GM23248 (cell line): ENCODE results near the gene NXT1. TPM values are rescaled to one million over a fixed set of nuclear protein-coding genes. Genes with fewer than 3 reads are reported as not detected.

ENCODE experiments used
- DNase-seq: peaks from one replicate; pipeline ENCODE4 v3.0.0-alpha.2; 2015
- H2AFZ ChIP-seq: fragments of 200-600 bp; sonication (generic); 2 replicates; pipeline ENCODE4 v1.6.1; 2016; ENCODE audit warnings: antibody characterized with exemption
- H3F3A ChIP-seq: fragments of 200-600 bp; sonication (generic); 2 replicates; pipeline ENCODE4 v1.6.1; 2016; ENCODE audit warnings: mild to moderate bottlenecking, antibody characterized with exemption, mixed run types; ENCODE audit not compliant: insufficient read depth
- H3K27ac ChIP-seq: fragments of 200-600 bp; sonication (generic); 2 replicates; pipeline ENCODE4 v1.5.1; 2016; ENCODE audit warnings: mild to moderate bottlenecking
- H3K27me3 ChIP-seq: fragments of 200-600 bp; sonication (generic); replicated peaks from 2 replicates; pipeline ENCODE4 v1.6.1; 2016; ENCODE audit warnings: mild to moderate bottlenecking; ENCODE audit not compliant: insufficient read depth
- H3K36me3 ChIP-seq: fragments of 200-600 bp; sonication (generic); 2 replicates; pipeline ENCODE4 v1.6.1; 2016; ENCODE audit warnings: low read depth, mild to moderate bottlenecking
- H3K4me1 ChIP-seq: fragments of 200-600 bp; sonication (generic); 2 replicates; pipeline ENCODE4 v1.6.1; 2016; ENCODE audit warnings: mild to moderate bottlenecking; ENCODE audit not compliant: insufficient read depth
- H3K4me2 ChIP-seq: fragments of 200-600 bp; sonication (generic); one replicate; pipeline ENCODE4 v1.6.1; 2016; ENCODE audit warnings: mild to moderate bottlenecking; ENCODE audit not compliant: unreplicated experiment
- H3K4me3 ChIP-seq: fragments of 200-600 bp; sonication (generic); 2 replicates; pipeline ENCODE4 v1.5.1; 2016; ENCODE audit warnings: mild to moderate bottlenecking
- H3K79me2 ChIP-seq: fragments of 200-600 bp; sonication (generic); 2 replicates; pipeline ENCODE4 v1.6.1; 2016; ENCODE audit warnings: mild to moderate bottlenecking; ENCODE audit not compliant: insufficient read depth
- H3K9ac ChIP-seq: fragments of 200-600 bp; sonication (generic); 2 replicates; pipeline ENCODE4 v1.6.1; 2016; ENCODE audit warnings: mild to moderate bottlenecking
- H3K9me2 ChIP-seq: fragments of 200-600 bp; sonication (generic); 2 replicates; pipeline ENCODE4 v1.6.1; 2016; ENCODE audit warnings: mixed run types, mild to moderate bottlenecking, moderate library complexity; ENCODE audit not compliant: insufficient read depth
- H3K9me3 ChIP-seq: fragments of 200-600 bp; sonication (generic); one replicate; pipeline ENCODE4 v1.6.1; 2017; ENCODE audit warnings: low read depth
- H4K20me1 ChIP-seq: fragments of 200-600 bp; sonication (generic); 2 replicates; pipeline ENCODE4 v1.6.0; 2016; ENCODE audit not compliant: insufficient read depth
- EZH2 ChIP-seq: fragments of 200-600 bp; sonication (generic); IDR thresholded peaks from 2 replicates; pipeline ENCODE4 v1.6.1; 2018; ENCODE audit warnings: antibody characterized with exemption, mild to moderate bottlenecking; ENCODE audit not compliant: insufficient read depth, poor library complexity, severe bottlenecking
- EZH2phosphoT487 ChIP-seq: fragments of 200-600 bp; sonication (generic); IDR thresholded peaks from 2 replicates; pipeline ENCODE4 v1.6.1; 2018; ENCODE audit warnings: antibody characterized with exemption, moderate library complexity, mild to moderate bottlenecking, low read depth; ENCODE audit not compliant: insufficient read depth
- WGBS, 2 experiments: methylation state at CpG; one replicate each; pipeline ENCODE4 v1.1.6; 2015 to 2017; ENCODE audit warnings: low lambda C conversion rate in 2 of 2, low coverage in 1 of 2; ENCODE audit errors: missing lambda C conversion rate in 2 of 2; 5-methylcytosine and 5-hydroxymethylcytosine counted together
- in situ Hi-C: fragments of 300-500 bp; cut with MboI; formaldehyde crosslinking; loops from 2 replicates; pipeline ENCODE4 v1.15.0; 2020
- polyA plus RNA-seq: library from polyadenylated mRNA; unstranded; fragments of >200 nt; fragmentation: Nextera tagmentation; extraction: Ambion mirVana; gene quantifications from 2 replicates; pipeline ENCODE4 v1.2.1, GENCODE V29; 2016
- total RNA-seq: library from RNA; depleted of rRNA; stranded (reverse); fragments of >200 nt; shearing (Covaris generic); gene quantifications from 2 replicates; pipeline ENCODE4 v1.2.3, GENCODE V29; 2014

NXT1 gene
- total and polyA plus RNA-seq, 2 experiments from 2014 or later: 29.8 to 31.5 TPM

DNA sequence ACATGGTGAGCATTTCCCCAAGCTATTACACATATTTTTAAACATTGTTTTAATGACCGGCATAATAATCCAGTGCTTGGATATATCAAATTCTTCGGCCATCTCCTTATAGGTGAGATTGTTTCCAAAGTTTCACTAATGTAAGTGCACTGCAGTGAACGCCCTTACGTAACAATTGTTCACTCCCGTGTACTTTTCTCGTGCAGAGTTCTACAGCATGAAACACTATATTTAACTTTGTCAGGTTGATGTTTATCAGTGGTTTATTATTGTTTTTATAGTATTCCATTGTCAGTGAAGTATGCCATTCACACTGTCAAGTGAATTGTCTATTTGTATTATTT lies 7.9 kb downstream of the NXT1 start:
- H3F3A ChIP-seq: peaks cover 22% of the 10 kb centered on the region; the same call in 1 of the 2 replicates
- H3K27ac ChIP-seq: peak overlapping the region; percentile 54
- no peaks in the 10 kb centered on the region for H3K36me3 ChIP-seq
- no peaks in the 10 kb centered on the region for H3K9me3 ChIP-seq
- peak overlapping the region; percentile 49 for H3K9ac ChIP-seq
- H3K4me3 ChIP-seq: peak overlapping the region; percentile 65
- in situ Hi-C loops: no loop called here
- peak overlapping the region; percentile 61 for H3K4me2 ChIP-seq
- H3K9me2 ChIP-seq: no peaks in the 10 kb centered on the region
- no peaks in the 10 kb centered on the region for H4K20me1 ChIP-seq
- no peak for DNase-seq
- WGBS, 2 experiments: 29 to 31% methylated on average over 6 of the region's 6 CpGs
- TF ChIP-seq EZH2 (no peak), EZH2phosphoT487 (no peak)
- H3K4me1 ChIP-seq: peaks cover 18% of the 10 kb centered on the region
- H3K27me3 ChIP-seq: no peaks in the 10 kb centered on the region
- H3K79me2 ChIP-seq: peaks cover 39% of the 10 kb centered on the region
- H2AFZ ChIP-seq: peak overlapping the region; percentile 54

DNA sequence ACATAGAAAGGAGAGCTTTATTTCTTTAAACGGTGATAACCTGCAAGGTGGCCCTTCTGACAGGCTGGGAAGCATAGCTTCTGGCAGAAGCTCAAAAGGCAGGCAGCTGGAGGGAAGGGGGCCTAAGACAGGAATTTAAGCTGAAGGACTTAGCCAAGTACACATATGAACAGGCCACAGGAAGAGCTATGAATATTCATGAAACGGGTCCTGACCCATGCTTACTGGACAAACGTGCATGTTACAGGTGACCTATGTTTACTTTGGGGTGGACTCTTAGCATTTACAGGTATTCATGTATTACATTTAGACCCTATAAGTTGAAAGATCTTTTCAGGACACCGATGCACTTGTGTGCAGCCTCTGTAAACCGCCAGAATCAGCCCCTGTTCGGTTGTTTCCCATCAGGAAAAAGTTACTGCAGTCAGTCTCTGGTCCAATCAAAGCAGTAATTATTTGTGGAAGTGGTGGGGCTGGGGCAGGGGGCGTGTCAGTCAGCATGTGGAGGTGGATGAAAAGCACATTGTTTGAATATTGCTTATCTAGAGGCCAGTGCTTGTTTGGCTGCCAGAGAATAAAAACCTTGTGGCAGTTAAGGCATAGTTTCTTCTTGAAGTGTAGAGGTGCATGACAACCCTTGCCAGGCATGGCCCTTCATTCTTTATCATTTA lies 8.5 kb downstream of the NXT1 start:
- TF ChIP-seq EZH2 (no peak), EZH2phosphoT487 (no peak)
- H4K20me1 ChIP-seq: no peaks in the 10 kb centered on the region
- peak overlapping the region; percentile 54 for H3K27ac ChIP-seq
- in situ Hi-C loops: no loop called here
- H3K9me3 ChIP-seq: no peaks in the 10 kb centered on the region
- peaks cover 26% of the 10 kb centered on the region; the same call in 1 of the 2 replicates for H3F3A ChIP-seq
- H3K79me2 ChIP-seq: peaks cover 39% of the 10 kb centered on the region
- H3K4me3 ChIP-seq: no peak overlapping the region
- peak overlapping the region; percentile 61 for H3K4me2 ChIP-seq
- no peaks in the 10 kb centered on the region for H3K36me3 ChIP-seq
- no peaks in the 10 kb centered on the region for H3K27me3 ChIP-seq
- peaks cover 24% of the 10 kb centered on the region for H3K4me1 ChIP-seq
- DNase-seq: no peak
- H2AFZ ChIP-seq: 0 out of 2 replicates have a peak overlapping the region, but pooled peaks have one; percentile 54
- 51 to 55% methylated on average over 7 of the region's 7 CpGs for WGBS, 2 experiments
- H3K9ac ChIP-seq: peak overlapping the region; percentile 49; the same call in 1 of the 2 replicates
- no peaks in the 10 kb centered on the region for H3K9me2 ChIP-seq

DNA sequence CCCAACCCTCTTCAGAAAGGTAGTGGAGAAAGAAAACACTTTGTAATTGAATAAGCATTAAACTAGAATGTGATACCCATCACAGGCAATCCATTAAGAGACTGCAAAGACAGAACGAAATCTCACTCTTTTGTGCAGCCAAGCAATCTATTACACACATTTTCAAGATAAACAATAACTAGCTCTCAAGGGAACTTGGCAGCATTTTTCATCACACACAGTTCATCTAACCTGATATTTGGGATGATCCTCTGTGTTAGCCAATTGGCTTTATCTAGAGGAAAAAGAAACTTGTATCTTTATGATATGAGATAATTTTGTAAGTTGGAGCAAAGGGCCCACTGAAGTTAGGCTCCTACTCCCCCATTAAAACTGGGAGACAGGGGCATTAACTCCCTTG lies 9.9 kb downstream of the NXT1 start:
- no peak for DNase-seq
- Histone ChIP-seq H3K9ac (peak overlapping the region; percentile 97), H3F3A (peaks cover 27% of the 10 kb centered on the region; the same call in 1 of the 2 replicates), H3K27me3 (no peaks in the 10 kb centered on the region), H2AFZ (peak overlapping the region; percentile 47; the same call in 1 of the 2 replicates), H3K4me2 (peak overlapping the region; percentile 93), H3K4me3 (peak overlapping the region; percentile 77), H4K20me1 (no peaks in the 10 kb centered on the region), H3K36me3 (no peaks in the 10 kb centered on the region), H3K9me3 (no peaks in the 10 kb centered on the region), H3K4me1 (peaks cover 24% of the 10 kb centered on the region), H3K27ac (peak overlapping the region; percentile 99), H3K79me2 (peaks cover 39% of the 10 kb centered on the region), H3K9me2 (no peaks in the 10 kb centered on the region)
- in situ Hi-C loops: no loop called here
- TF ChIP-seq EZH2phosphoT487: no peak
- no peak for TF ChIP-seq EZH2
- WGBS, 2 experiments: 93 to 97% methylated on average over 1 of the region's 1 CpG

DNA sequence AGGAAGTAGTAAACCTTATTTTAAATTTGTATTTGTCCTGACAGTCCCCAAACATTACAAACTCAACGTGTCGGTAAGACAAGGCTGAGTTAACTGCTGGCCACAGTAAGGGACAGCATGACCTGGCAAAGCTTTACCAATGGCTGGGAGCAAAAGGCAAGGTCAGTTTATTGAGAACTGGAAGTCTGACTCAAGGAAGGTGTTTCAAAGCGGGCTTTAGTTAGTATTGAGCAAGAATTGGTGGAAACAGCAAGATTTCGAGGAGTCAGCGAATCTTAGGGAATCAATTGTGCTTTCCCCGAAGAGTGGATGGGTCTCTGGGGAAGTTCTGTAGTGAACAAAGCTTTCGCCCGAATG lies 10.5 kb downstream of the NXT1 start:
- Histone ChIP-seq H3K9ac (peak overlapping the region; percentile 97), H3K9me2 (no peaks in the 10 kb centered on the region), H3F3A (peaks cover 27% of the 10 kb centered on the region; the same call in 1 of the 2 replicates), H3K4me2 (peak overlapping the region; percentile 93), H3K27ac (peak overlapping the region; percentile 99), H3K36me3 (no peaks in the 10 kb centered on the region), H4K20me1 (no peaks in the 10 kb centered on the region), H3K4me1 (peaks cover 27% of the 10 kb centered on the region), H2AFZ (peak overlapping the region; percentile 47), H3K4me3 (peak overlapping the region; percentile 77), H3K27me3 (no peaks in the 10 kb centered on the region), H3K9me3 (no peaks in the 10 kb centered on the region), H3K79me2 (peaks cover 39% of the 10 kb centered on the region)
- 3 to 5% methylated on average over 8 of the region's 8 CpGs for WGBS, 2 experiments
- in situ Hi-C loops: no loop called here
- no peak for TF ChIP-seq EZH2
- TF ChIP-seq EZH2phosphoT487: no peak
- peak; percentile 73 for DNase-seq
